ENCODE measurements around the gene PACSIN1. TPM values are rescaled to one million over a fixed set of nuclear protein-coding genes. Genes with fewer than 3 reads are reported as not detected.

PACSIN1 gene
- total RNA-seq, 1 experiment from 2014 or later, result 5.0 TPM

- H3K4me2 ChIP-seq (ENCODE audit: low read length), result no peak overlapping the region
Observed at GRCh38 chr6:34549026-34549803, 83.3 kb downstream of the PACSIN1 start.

More at GRCh38 chr6:34549026-34549803, 83.3 kb downstream of the PACSIN1 start:
- RAD21 ChIA-PET (ENCODE audit: low non-redundant PET in 1 of 2, low total read pairs in 2 of 2, uncharacterized antibody in 2 of 2, unreplicated experiment in 2 of 2), result no interaction called here
- Histone ChIP-seq H3K36me3 (ENCODE audit: control insufficient read depth in 1 of 2, insufficient read depth in 2 of 2, low read length in 2 of 2) (no peaks in the 10 kb centered on the region), H3K27ac (ENCODE audit: low read depth, low read length) (no peak overlapping the region), H3K9me2 (ENCODE audit: insufficient read depth) (no peaks in the 10 kb centered on the region), H3K79me2 (ENCODE audit: insufficient read depth, low read length) (no peaks in the 10 kb centered on the region), H4K20me1 (ENCODE audit: insufficient read depth) (no peaks in the 10 kb centered on the region), H3K9ac (ENCODE audit: low read length) (no peak overlapping the region), H3K9me3 (ENCODE audit: control insufficient read depth in 1 of 2, insufficient read depth in 1 of 2, low read depth in 1 of 2, low read length in 2 of 2) (no peaks in the 10 kb centered on the region), H3K27me3 (ENCODE audit: insufficient read depth, low read length) (no peaks in the 10 kb centered on the region), H3K4me3 (replicated peaks in 1 of 2; ENCODE audit: low read depth in 1 of 2, low read length in 2 of 2) (no peak overlapping the region), H2AFZ (ENCODE audit: low read depth, low read length, poor library complexity, severe bottlenecking) (no peak overlapping the region), H3K4me1 (ENCODE audit: control insufficient read depth in 1 of 2, insufficient read depth in 2 of 2, low read length in 2 of 2) (peaks cover 20 to 23% of the 10 kb centered on the region in 2 experiments)
- intact Hi-C loops (cut with micrococcal nuclease), result no loop called here
- DNase-seq (ENCODE audit: low read depth, low spot score) (no peak), ATAC-seq (no peak)
- TF ChIP-seq YY1 (IDR thresholded peaks at IDR 0.05; ENCODE audit: extremely low read depth, insufficient replicate concordance, low read depth, low read length), result no peak
- no peak for TF ChIP-seq SRF (IDR thresholded peaks at IDR 0.05; ENCODE audit: low read depth)
- no peak for TF ChIP-seq EZH2 (IDR thresholded peaks at IDR 0.05)
- no peak for TF ChIP-seq POLR2A (IDR thresholded peaks at IDR 0.05; ENCODE audit: borderline replicate concordance, extremely low read depth, insufficient read depth, insufficient read length)
- no peak for TF ChIP-seq EGR1 (IDR thresholded peaks at IDR 0.05; ENCODE audit: low read depth)
- no peak for TF ChIP-seq CTCF (IDR thresholded peaks at IDR 0.05 in 2 of 3, conservative IDR thresholded peaks at IDR 0.05 in 1 of 3; ENCODE audit: borderline replicate concordance in 1 of 3, insufficient read depth in 1 of 3, low read depth in 2 of 3, low read length in 2 of 3)
- TF ChIP-seq ATF3 (IDR thresholded peaks at IDR 0.05), result no peak
- TF ChIP-seq MAX (IDR thresholded peaks at IDR 0.05), result no peak
- TF ChIP-seq EZH2phosphoT487 (IDR thresholded peaks at IDR 0.05; ENCODE audit: borderline replicate concordance), result no peak
- no peak for TF ChIP-seq TCF7L2 (IDR thresholded peaks at IDR 0.05; ENCODE audit: borderline replicate concordance, extremely low read depth, insufficient read depth, insufficient read length)
- TF ChIP-seq REST (IDR thresholded peaks at IDR 0.05; ENCODE audit: low read depth), result no peak
- no peak for TF ChIP-seq ZNF274 (IDR thresholded peaks at IDR 0.05; ENCODE audit: low read depth, low read length)
- no peak for TF ChIP-seq CBX3 (IDR thresholded peaks at IDR 0.05; ENCODE audit: low read depth)
- no peak for TF ChIP-seq POLR2AphosphoS5 (IDR thresholded peaks at IDR 0.05; ENCODE audit: low read depth, low read length)
- no TSS peak for BruUV-seq (replicated peaks)
- CTCF ChIA-PET, result no interaction called here
- POLR2A ChIA-PET, result no interaction called here
